GM19468 (cell line): ENCODE measurements around the gene LIFR.

ENCODE experiments used
- ATAC-seq: cut with Tn5 transposase; IDR thresholded peaks from one replicate; pipeline ENCODE4 v1.9.1; 2021; ENCODE audit warnings: mild to moderate bottlenecking, moderate library complexity, moderate number of reproducible peaks; ENCODE audit not compliant: unreplicated experiment; ENCODE audit errors: extremely low read depth

Gene LIFR

GRCh38 chr5:38468978-38469706 is 87.3 kb downstream of the LIFR start:
- ATAC-seq, result no peak

GRCh38 chr5:38468202-38468673 is 88.2 kb downstream of the LIFR start:
- no peak for ATAC-seq

GRCh38 chr5:38467353-38468040 is 88.9 kb downstream of the LIFR start:
- ATAC-seq, result no peak

GRCh38 chr5:38466424-38467189 is 89.8 kb downstream of the LIFR start:
- no peak for ATAC-seq

DNA sequence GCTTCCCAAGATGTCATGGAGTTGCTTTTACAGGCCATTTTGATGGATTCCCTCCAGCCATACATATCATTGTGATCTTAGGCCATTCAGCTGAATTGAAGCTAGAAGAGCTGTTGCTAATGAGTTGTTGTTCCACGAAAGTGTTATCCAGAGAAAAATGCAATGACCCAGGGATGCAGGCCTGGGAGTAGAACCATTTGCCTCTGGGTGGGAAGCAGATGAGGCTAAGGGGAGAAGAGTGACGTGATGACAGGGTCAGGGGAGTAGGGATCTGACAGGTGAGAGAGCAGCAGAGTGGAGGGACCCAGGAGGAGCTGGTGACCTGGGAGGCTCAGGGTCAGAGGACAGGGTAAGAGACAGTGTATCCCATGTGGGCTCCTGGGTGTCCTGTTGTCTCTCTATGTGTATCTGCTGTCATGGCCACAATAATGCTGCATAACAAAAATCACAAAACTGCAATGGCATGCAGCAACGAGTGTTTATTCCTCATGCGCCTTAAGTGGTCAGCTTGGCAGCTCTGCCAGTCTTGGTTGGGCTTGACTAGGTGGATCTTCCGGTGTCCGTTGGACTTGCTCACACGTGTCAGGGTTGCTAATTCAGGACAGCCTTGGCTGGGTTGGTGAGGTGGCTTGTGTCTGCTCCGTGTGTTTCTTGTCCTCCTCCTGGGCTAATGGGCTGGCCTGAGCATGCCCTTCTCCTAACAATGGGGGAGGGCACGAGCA is 90.6 kb downstream of the LIFR start:
- no peak for ATAC-seq

GRCh38 chr5:38465061-38465460 is 91.4 kb downstream of the LIFR start:
- ATAC-seq, result no peak

DNA sequence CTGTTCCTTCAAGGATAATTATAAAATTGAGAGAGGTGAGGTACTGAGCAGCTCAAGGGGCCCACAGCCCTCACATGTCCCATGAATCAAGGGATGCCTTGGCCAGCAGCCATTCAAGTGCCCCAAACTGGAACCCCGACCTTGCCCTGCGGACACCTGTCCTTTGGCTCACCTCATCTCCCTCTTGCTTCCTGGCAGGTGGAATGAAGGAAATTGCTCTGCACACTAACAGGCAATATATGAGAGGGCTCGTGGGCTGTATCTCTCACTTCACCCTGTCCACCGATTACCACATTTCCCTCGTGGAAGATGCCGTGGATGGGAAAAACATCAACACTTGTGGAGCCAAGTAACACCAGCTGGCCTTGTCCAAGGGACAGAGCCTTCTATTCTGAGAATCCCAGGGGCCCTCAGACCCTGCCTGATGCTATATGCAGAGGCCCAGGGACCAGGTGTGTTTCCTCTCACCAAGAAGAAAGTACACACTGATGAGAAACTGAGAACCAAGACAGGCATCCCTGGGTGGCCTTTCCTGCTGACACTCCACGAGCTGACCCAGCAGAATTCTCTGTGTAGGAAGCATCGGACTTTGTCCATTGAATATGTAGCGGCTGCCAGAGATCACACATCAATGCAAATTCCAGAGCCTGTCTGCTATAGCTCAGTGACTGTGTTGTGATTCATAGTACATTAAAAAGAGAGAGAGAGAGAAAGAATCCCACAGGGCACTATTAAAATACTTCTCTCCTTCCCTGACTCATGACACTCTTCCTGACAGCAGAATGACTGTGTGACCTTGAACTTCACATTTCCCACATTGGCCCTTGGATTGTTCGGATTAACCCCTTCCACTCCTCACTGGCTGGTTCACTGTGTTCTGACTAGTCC is 92.6 kb downstream of the LIFR start:
- no peak for ATAC-seq

DNA sequence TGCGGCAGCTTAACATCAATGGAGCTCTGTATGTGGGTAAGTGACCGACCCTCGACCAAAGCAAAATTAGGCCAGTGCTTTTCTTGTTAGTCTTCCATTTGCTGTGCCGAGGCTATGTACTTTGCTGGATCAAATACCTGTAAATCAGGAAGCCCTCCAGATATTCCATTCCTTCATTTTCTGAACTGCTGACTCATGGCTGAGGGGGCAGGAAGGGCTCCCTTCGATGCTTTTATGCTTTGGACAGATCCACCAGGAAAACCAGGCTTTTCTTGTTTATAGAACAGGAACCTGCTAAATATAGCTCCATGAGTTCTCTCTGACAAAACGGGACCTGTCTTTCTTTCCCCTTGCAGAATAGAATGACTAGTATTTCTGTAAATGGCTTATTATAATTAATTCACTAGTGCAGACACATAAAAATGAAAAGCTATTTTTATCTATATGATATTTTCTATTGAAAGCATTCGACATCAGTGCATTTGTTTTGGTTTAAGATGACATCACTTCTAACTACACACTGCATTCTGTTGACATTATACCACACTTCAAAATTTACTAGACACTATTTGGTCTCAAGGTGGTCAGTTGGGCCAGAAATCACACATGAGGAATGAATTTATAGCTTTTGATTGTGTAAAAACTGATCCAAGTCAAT is 93.3 kb downstream of the LIFR start:
- no peak for ATAC-seq

DNA sequence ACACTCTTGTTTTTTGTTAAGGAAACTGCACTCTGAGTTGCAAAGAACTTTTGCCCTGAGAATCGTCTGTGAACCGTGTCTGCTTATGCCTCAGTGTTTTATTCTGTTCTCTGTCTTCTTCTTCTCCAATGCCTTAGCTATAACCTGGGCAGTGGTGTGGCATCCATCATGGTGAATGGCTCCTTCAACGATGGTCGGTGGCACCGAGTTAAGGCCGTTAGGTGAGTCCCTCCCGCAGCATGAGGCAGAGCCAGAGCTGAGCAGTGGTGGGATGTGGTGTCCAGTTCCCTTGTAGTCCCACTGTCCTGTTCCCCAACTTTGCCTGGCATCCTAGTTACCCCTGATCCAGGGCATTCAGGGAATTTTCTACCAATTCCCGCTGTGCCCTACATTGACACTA is 98.3 kb downstream of the LIFR start:
- no peak for ATAC-seq

DNA sequence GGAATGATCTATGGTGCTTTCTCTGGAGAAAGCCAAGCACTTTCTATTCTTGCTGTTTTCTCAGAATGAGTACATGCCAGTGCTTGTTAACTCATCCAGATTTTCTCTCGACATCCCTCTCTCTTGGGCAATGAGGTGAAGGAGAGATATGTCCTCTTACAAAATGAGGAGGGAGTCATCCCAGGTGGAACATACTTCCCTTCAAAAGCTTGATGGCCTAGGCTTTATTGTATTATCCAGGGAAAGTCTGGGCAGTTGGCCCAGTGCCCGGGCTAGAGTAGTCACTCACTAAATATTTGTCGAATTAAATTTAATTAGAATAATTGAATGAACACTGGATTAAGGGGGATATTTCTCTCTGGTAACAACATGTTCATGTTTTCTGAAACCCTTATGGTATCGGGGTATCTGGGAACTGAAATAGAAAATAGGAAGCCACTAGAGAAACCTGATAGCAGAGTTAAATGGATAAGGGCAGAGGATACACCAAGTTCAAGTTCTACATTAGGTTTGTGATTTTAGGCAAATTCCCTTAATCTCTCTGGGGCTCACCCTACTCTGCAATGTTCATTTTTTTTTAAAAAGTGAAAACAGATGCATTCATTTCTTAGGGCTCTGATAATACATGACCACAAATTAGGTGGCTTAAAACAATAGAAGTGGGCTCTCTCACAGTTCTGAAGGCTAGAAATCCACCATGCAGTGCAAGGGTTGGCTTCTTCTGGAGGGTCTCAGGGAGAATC is 99.6 kb downstream of the LIFR start:
- no peak for ATAC-seq

DNA sequence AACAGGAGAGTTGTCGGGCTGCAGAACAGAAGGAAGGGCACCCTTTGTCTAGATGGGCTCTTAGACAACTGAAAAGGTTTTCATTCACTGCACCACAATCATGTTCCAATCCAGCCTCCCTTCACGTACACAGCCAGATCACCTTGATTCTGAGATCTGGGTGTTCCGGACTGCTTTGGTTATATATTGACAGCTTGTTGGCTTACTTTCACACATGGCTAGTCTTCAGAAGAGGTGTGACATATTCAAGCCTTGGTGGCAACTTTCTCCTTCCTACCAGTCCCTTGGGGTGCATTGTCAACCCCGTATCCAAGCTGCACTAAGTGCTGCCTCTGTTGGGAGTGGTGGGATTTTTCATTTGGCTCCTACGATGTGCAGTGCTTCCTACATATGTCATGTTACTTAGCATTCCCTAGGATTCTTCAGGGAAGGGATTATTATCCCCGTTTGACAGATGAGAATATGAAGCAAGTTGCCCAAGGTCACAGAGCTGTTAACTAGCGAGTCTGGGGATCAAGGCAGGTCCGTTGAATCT is 100.6 kb downstream of the LIFR start:
- peak; percentile 76 for ATAC-seq

GRCh38 chr5:38453921-38454320 is 102.5 kb downstream of the LIFR start:
- no peak for ATAC-seq

GRCh38 chr5:38453506-38453905 is 102.9 kb downstream of the LIFR start:
- peak; percentile 95 for ATAC-seq

- no peak for ATAC-seq
Measured at GRCh38 chr5:38452201-38452600, 104.2 kb downstream of the LIFR start.

GRCh38 chr5:38451074-38451725 is 105.2 kb downstream of the LIFR start:
- no peak for ATAC-seq

DNA sequence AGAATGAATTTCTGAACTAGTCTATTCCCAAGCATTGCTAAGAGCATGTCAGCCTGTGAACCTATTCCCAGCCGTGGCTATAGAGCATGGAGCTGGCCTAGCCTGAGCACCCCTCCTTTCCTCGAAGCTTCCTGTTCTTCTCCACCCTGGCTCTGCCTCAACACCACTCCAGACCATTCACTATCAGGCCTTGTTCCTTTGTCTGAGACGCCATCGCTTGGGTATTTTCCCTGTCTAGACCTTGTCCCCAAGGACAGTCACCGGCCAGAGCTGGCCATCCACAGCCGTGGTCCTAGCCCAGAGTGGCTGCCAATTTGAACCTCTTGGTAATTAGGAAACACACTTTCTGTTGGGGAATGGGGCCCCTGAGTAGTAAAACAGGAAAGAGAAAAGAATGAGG is 105.8 kb downstream of the LIFR start:
- ATAC-seq, result no peak

GRCh38 chr5:38448568-38449350 is 107.7 kb downstream of the LIFR start:
- ATAC-seq, result no peak
